Islet precursor cell (in vitro differentiated cells): ENCODE measurements around the gene SCAMP1.

Experiments used
- DNase-seq: peaks from one replicate; pipeline ENCODE4 v3.0.0-alpha.2; 2018

The SCAMP1 gene

DNA sequence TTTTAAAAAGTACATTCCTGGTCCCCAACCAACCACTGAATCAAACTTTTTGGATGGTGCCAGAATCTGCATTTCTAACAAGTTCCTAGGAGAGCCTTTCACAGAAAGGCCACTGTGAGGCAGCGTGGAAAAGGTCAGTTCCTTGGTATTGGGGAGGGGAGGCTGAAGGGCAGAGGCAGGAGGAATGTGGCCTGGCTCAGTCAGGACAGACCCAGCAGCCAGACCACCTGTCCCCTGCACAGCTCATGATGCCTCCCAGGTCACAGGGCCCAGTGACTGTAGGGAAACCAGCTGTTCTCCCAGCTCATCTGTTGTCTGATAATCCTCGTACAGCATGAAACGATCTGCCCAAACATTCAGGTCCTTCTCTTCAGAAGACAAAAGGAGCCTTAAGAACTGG lies 155.3 kb downstream of the SCAMP1 start:
- DNase-seq = peak; percentile 71

- peak; percentile 90 for DNase-seq
These were observed 158.2 kb downstream of the SCAMP1 start for GRCh38 chr5:78518365-78519197.

GRCh38 chr5:78519198-78519941 lies 159.0 kb downstream of the SCAMP1 start:
- DNase-seq = no peak

GRCh38 chr5:78521455-78521854 lies 161.0 kb downstream of the SCAMP1 start:
- no peak for DNase-seq

GRCh38 chr5:78522476-78523260 lies 162.3 kb downstream of the SCAMP1 start:
- DNase-seq = no peak

DNA sequence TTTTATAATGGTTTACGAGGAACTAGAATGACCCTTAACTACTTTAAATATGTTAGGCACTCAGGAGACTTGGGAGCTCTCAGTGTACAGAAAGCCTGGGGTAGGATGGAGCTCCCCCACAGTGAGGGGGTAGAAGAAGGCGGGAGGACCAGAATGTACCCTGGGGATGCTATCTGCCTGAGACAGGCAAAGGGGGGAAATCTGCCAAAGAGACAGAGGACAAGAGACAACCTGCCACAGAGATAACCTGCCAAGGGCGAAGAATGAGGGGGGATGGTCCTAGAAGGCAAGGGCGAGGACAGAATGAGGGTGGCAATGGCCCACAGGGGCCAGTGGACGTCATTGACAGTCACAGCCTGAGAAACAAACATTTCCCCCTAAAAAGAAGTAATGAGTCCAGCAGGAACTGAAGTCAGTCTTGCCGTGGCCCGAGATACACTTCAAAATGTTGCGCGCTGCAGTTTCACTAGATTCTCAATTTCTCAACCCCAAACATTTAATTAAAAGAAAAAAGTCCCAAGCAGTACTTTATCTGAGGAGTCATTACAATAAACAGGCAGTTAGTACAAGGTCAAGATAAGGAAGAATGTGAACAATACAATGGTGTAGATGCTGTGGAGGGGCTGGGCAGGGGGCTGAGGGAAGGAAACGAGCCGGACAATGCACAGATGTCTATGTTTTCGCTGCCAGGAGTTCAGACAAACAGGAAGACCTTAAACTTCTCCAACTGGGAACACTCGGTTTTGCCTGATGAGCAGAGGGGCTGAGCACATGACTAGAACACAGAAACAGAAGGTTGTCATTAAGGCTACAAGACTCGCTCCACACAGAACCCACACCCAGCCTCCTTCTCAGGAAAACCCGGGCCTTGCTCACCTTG lies 163.1 kb downstream of the SCAMP1 start:
- DNase-seq = no peak

DNA sequence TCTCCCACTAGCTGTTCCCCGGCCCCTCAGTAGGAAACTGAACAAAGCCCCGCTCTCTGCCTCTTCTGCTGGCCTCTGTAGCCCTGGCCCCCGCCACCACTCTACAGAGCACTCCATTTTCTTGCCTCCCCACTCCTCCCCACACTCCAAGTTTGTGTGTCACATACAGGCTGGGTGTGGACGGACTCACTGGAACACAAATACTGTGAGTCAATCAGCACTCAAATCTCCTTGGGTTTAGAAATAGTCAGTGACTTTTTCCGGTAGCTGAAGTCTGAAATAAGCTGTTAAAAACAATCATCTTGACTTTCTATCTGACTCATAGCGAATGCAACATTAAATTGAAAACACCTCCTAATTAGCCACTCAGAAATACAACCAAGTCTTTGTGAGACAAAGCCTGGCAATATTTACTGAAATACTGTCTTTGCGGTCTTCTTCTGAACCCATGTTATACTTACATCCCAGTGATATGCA lies 165.7 kb downstream of the SCAMP1 start:
- DNase-seq = no peak

GRCh38 chr5:78527054-78527859 lies 166.8 kb downstream of the SCAMP1 start:
- DNase-seq = peak; percentile 91

- DNase-seq = no peak
These were observed 167.5 kb downstream of the SCAMP1 start for GRCh38 chr5:78527925-78528324.
